Stromal cell of bone marrow (primary cell): ENCODE results near the gene ZNF221.
"Not testable (repeated sequence)": the region's sequence is repeated elsewhere in the genome, so short reads cannot be mapped to it uniquely, and the experiment has no call there.

Experiments used
- DNase-seq: peaks from one replicate; pipeline ENCODE4 v3.0.0-alpha.2; 2012; ENCODE audit warnings: low read depth

Gene ZNF221

GRCh38 chr19:43950834-43951645 lies at the start of gene ZNF221:
Gene ZNF221, plus strand, starts transcription at chr19:43951228. Its CDS starts 11,499 bp downstream, at chr19:43962727.
- DNase-seq: peak; percentile 98

- DNase-seq: peak; percentile 78
Measured at GRCh38 chr19:43901395-43902390, 49.3 kb upstream of the ZNF221 start.

- DNase-seq: no peak
Measured at GRCh38 chr19:43902399-43902798, 48.6 kb upstream of the ZNF221 start.

DNA sequence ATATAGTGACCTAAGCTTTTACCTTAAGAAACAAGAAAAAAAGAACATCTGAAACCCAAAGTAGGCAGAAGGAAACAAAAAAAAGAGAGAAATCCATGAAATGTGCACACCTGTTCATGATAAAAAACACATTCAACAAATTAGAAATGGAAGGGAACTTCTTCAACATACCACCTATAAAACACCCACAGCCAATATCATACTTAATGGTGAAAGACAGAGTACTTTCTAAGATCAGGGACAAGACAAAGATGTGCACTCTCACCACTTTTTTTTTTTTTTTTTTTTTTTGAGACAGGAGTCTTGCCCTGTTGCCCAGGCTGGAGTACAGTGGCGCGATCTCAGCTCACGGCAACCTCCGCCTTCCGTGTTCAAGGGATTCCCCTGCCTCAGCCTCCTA lies 45.1 kb upstream of the ZNF221 start:
- no peak for DNase-seq

DNA sequence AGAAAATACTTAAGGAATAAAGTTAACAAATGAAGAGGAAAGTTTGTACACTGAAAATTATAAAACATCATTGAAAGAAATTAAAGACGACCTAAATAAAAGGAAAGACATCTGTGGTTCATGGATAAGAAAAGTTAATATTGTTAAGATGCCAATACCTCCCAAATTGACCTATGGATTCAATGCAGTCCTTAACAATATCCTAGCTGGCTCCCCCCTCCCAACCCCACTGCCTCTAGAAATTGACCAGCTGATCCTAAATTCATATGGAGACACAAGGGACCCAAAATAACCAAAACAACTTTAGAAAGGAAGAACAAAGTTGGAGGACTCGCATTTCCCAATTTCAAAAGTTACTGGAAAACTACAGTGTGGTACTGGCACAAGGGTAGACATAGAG lies 44.3 kb upstream of the ZNF221 start:
- DNase-seq: no peak

- DNase-seq: no peak
Measured at GRCh38 chr19:43908659-43909058, 42.4 kb upstream of the ZNF221 start.

- DNase-seq: no peak
Measured at GRCh38 chr19:43910884-43911283, 40.1 kb upstream of the ZNF221 start.

DNA sequence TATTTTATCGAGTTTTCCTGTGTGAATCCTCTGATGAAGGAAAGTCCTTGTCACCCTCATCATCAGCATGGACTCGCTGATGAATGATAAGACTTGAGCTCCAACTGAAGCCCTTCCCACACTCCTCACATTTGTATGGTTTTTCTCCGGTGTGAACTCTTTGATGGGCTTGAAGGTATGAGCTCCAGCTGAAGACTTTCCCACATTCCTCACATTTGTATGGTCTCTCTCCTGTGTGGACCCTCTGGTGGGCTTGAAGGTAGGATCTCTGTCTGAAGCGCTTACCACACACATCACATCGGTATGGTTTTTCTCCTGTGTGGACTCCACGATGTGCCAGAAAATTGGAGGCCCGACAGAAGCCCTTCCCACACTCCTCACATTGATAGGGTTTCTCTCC lies 37.6 kb upstream of the ZNF221 start:
- DNase-seq: no peak

DNA sequence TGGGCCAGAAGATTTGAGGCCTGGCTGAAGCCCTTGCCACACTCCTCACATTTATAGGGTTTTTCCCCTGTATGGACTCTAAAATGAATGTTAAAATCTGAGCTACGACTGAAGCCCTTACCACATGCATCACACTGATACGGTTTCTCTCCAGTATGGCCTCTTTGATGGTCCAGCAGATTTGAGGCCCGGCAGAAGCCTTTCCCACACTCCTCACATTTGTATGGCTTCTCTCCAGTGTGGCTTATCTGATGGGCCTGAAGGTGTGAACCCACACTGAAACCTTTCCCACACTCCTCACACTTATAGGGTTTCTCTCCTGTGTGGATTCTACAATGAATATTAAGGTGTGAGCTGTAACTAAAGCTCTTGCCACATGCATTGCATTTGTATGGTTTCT lies 37.0 kb upstream of the ZNF221 start:
- no peak for DNase-seq

DNA sequence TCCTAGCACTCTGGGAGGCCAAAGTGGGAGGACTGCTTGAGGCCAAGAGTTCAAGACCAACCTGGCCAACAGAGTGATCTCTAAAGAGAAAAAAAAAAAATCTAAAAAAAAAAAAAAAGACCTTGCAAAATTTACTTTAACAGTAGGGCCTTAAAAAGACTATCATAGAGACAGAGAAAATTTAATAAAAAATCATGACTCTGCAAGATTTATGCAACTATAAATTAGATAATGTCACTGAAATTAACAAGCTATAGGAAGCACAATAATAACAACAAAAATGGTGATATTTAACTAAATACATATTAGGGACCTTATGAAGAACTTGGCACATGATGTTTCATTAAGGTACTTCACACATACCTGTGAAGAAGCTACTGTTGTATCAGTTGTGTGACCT lies 27.2 kb upstream of the ZNF221 start:
- DNase-seq: no peak

DNA sequence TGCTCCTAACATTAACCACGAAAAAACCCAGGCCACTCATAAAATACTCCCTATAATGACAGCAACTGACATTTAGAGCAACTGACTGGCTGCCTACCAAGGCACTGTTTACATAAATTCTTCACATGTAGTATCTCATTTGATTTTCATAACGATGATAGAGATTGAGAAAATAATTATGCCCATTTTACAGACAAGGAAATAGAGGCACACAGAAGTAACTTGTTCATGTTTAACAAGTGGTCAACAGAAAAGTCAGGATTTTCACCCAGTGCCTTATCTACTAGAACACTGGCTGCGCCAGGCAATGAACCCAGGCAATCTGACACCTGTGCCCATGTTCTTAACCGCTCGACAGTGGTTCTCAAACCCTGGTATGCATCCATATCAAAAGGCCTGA lies 22.2 kb upstream of the ZNF221 start:
- no peak for DNase-seq

DNA sequence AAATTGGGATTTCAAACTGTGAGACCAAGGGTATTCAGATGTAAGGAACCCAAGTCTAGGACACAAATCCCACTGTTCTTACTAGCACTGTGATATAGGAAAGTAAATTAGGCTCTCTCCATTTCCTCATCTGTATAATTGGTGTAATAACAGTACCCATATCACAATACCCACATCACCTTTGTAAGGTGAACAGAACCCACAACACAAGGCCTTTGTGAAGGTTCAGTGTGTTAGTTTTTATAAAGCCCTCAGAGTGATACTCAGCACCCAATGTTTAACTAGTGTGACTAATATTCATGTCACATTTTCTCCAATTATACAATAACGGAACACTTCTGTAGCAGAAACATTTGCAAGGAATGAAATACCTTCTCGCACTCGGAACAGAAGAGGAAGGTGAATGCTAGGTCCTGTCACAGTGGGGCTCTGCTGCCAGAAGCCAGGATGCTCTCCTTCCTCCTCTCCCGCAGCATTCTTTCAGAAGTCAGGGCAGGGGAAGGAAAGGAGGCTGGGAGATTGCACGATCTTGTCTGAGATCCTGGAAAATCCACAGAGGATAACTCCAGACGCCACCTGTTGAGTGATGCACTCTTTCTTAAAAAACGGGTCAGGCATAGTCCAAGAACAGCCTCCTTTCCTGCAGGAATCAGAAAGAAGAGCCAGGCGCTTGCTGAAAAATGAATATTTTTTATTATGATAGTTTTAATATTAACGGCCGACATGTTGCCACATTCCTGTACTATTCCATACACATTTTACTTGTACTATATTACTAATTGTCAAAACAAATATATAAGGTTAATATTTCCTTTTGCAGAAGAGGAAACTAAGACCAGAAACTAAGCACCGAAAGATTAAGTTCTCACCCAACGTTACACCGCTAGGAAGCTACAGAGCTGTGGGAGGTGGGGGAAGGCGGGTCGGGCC lies 16.7 kb upstream of the ZNF221 start:
- no peak for DNase-seq

- peak; percentile 85 for DNase-seq
Measured at GRCh38 chr19:43934985-43935708, 15.9 kb upstream of the ZNF221 start, which contains the start of gene ZNF45. Gene ZNF45, minus strand, starts transcription at chr19:43935282. Its CDS starts 13,097 bp downstream, at chr19:43922185.

- no peak for DNase-seq
Measured at GRCh38 chr19:43936188-43936587, 14.8 kb upstream of the ZNF221 start.

DNA sequence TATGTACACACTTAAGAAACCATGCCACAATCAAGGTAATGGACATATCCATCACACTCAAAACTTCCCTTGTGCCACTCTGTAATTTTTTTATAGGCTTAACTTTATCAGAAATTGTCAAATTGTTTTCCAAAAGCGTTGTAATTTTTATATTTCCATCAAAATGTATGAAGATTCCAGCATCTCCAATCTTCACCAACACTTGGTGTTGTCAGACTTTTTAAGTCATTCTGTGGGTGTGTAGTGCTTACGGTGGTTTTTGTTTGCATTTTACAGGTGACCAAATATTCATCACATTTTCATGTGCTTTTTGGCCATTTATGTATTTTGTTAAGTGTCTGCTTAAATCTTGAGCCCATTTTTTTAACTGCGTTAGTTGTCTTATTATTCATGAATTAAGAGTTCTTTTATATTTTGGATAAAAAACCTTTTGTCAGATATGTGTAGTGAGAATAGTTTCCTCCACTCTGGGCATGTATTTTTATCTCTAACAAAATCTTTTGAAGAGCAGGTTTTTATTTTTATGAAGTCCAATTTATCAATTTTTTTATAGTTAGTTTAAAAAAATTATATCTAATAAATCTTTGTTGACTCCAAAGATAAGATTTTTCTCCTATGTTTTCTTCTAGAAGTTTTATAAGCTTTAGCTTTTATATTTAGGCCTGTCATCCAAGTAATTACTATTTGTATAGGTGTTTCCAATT lies 11.3 kb upstream of the ZNF221 start:
- no peak for DNase-seq

DNA sequence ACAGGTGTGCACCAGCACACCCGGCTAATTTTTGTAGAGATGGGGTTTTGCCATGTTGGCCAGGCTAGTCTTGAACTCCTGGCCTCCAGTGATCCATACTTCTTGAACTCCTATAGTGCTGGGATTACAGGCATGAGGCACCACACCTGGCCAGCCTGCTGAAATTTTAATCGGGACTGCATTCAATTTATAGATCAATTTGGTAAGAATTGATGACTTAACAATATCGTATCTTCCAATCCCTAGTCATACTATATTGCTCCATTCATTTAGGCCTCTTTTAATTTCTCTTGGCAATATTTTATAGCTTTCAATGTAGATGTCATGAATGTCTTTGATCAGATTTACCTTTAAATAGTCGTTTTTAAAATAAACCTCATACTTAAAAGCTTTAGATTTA lies 10.3 kb upstream of the ZNF221 start:
- DNase-seq: no peak

DNA sequence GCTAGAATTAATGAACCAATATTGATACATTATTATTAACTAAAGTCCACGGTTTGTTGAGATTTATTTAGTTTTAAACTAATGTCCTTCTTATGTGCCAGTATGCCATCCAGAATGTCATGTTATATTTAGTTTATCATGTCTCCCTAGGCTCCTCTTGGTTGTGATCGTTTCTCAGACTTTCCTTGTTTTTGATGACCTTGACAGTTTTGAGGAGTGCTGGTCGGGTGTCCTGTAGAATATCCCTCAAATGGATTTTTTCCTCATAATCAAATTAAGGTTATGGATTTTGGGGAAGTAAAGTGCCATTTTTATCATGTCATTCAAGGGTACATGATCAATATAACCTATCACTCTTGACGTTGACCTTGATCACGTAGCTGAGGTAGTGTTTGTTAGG lies 9.8 kb upstream of the ZNF221 start:
- DNase-seq: no peak

DNA sequence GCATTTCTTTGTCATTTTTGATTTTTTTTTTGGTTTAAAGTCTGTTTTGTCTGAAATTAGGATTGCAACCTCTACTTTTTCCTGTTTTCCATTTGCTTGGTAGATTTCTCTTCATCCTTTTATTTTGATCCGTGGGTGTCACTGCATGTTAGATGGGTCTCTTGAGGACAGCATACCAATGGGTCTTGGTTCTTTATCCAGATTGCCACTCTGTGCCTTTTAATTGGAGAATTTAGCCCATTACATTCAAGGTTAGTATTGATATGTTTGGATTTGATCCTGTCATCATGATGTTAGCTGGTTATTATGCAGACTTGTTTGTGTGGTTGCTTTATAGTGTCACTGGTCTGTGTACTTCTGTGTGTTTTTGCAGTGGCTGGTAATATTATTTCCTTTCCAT lies 3.6 kb upstream of the ZNF221 start:
- not testable (repeated sequence) for DNase-seq

DNA sequence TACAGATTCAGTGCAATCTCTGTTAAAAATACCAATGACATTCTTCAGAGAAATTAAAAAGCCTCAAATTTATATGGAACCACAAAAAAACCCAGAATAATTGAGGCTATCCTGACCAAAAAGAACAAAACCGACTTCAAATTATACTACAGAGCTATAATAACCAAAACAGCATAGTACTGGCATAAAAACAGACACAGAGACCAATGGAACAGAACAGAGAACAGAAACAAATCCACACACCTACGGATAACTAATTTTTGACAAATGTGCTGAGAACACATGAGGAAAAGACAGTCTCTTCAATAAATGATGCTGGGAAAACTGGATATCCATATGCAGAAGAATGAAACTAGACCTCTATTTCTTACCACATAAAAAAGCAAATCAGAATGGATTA lies 1.2 kb upstream of the ZNF221 start:
- DNase-seq: not testable (repeated sequence)

DNA sequence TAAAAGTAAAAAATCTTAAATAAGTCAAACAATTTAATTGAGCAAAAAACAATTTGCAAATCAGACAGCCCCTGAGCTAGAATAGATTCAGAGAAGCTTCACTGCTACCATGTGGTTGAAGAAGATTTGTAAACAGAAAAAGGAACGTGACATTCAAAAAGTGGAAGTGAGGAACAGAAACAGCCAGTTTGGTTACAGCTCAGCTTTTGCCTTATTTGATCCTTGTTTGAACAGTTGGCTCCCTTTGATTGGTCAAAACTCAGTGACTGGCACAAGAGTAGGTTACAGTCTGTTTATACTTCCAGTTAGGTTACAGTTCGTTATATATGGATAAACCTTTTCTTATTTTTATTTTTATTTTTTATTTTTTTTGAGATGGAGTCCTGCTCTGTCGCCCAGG lies 5.8 kb downstream of the ZNF221 start:
- no peak for DNase-seq
